ENCODE measurements around the gene CDYL.

CDYL gene

GRCh38 chr6:4884646-4885340 is 108.6 kb downstream of the CDYL start:
- no peak for DNase-seq (ENCODE audit: low spot score)

DNA sequence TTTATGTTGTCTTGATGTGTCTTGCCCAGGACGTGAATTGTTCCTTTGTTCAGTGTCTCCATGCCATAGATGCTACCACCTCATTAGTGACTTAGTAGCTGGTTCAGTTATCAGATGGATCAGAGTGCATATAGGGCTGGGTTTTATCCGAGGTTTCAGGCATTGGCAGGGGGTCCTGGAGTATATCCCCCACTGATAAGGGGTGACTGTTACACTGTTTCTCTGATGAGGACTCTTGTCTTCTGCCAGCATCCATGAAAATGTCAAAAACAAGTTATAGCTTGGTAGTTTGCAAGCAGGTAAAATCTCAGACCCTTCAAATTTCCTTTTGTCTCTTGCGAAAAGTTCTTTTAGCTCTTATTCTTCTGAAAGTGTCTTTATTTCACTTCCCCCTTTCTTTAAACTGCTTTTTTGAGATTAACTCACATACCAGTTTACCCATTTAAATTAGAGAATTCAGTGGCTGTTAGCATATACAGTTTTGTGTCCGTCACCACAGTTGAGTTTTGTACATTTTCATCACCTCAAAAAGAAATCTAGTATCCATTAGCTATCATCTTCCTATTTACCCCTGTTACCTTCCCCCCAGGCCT is 109.2 kb downstream of the CDYL start:
- no peak for DNase-seq (ENCODE audit: low spot score)

- no peak for DNase-seq (ENCODE audit: low spot score)
These were observed 112.6 kb downstream of the CDYL start for GRCh38 chr6:4888841-4889240.

- DNase-seq (ENCODE audit: low spot score) = no peak
These were observed 113.5 kb downstream of the CDYL start for GRCh38 chr6:4889701-4890100.

DNA sequence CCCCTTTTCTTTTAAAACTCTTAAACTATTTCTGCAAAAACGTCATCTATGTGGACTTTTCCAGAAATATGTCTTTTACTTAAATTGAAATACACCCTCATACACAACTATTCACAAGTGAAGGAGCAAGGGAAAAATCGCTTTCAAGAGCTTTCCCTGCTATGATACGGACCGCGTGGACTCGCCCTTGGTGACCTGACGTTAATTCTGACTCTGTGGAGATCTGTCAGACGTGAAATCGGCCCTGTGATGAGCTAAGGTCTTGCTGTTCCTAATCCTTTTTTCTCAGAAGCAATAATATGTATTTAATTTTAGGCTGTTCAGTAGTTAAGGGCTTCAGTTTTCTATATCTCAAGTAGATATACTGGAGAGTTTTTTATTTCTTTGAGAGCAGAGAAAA is 114.0 kb downstream of the CDYL start:
- no peak for DNase-seq (ENCODE audit: low spot score)

DNA sequence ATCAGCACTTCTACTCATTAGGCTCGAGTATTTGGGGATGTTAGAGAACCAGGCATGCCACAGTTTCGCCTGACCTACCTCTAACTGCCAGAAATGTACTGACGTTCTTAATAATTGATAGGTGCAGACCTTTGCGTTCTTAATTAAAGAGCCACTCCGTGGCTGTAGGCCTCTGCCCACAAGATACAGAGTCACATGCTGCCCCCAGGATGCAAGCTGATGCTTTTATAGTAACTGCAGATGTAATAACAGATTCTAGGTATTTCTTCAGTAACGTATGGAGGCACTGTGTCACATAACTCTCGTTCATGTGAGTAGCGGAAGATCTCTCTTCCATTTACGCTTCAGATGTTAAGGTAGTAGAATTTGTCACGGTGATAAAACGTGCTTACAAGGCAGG is 114.4 kb downstream of the CDYL start:
- no peak for DNase-seq (ENCODE audit: low spot score)

DNA sequence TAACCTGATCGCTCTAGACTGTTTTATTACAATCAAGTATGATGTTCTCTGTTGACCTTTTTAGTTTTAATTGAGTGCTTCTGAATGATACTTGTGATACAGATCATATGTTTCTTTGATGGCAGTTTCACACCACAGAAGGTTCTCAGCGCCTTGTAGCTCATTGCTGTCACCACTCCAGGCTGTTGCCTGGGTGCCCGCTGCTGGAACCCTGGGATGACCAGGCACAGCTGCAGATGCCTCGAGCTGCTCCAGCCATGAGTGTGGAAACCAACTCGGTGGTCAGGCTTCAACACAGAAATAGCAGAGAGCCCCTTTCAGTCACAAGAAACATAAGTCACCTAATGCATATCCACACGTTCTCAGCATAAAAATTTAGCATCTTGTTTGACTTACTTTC is 114.9 kb downstream of the CDYL start:
- no peak for DNase-seq (ENCODE audit: low spot score)

DNA sequence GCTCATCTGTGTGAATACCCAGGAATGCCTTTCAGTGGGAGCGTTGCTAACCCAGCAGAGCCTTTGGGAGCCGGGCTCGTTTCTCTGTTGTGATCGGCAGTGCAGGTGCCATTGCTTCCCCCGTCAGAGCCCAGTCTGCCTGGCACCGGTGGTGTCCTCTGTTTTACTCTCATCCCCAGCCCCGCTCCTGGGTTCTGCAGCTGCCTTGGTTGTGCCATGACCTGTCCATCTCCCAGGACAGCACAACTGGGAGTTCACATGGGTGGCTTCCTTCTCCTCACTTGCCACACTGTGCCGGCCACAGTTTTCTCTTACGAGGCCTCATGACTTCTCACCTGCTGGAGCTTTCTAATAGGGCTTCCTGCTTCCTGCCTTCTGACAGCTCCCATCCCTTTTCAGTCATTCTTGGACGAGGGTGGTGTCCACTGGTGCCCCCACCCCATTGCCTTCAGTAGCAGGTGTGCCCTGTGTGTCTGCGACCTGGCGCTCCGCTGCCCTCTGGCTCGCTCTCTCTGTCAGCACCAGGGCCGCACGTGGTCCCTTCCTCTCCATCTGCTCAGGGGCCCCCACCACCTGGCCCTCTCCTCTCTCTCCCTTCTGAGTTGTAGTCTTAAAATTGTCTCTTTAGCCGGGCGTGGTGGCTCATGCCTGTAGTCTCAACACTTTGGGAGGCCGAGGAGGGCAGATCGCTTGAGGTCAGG is 116.7 kb downstream of the CDYL start:
- no peak for DNase-seq (ENCODE audit: low spot score)

GRCh38 chr6:4894049-4894448 is 117.8 kb downstream of the CDYL start:
- DNase-seq (ENCODE audit: low spot score) = no peak

GRCh38 chr6:4895971-4896370 is 119.8 kb downstream of the CDYL start:
- DNase-seq (ENCODE audit: low spot score) = no peak

GRCh38 chr6:4896401-4896800 is 120.2 kb downstream of the CDYL start:
- no peak for DNase-seq (ENCODE audit: low spot score)

DNA sequence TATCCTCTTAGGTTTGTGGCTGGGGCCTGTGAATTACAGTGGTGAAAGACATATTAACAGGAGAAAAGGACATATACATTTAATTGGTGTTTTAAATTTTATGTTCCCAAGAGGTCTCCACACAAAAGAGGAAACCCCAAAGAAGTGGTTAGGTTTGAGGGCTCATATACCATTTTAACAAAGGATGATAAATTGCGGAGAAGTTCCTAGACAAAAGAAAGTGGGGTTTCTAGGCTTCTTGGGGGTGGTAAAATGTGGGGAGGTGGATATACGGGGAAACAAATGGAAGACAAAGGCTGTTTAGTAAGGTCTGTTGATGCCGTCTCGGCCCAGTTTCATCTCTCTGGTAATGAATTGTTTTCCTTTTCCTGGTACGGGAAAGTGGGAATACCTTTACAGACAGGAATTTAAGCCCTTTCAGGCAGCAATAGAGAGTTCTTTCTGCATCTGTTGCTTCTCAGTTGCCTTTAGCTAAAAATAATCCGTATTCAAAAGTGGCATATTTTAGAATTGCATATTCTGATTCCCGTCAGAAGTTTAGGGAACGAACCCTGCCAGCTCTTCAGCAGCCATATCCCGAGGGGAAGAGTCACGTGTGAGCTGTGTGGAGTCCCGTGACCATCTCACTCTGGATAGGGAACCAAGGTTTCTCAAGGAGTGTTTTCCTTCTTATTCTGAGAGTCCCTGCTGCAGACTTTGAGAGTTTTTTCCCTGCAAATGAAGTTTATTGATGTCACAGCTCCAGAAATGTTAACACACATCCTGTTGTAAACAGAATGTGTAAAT is 123.2 kb downstream of the CDYL start:
- DNase-seq (ENCODE audit: low spot score) = no peak

GRCh38 chr6:4901386-4902061 is 125.3 kb downstream of the CDYL start:
- peak; percentile 40 for DNase-seq (ENCODE audit: low spot score)

DNA sequence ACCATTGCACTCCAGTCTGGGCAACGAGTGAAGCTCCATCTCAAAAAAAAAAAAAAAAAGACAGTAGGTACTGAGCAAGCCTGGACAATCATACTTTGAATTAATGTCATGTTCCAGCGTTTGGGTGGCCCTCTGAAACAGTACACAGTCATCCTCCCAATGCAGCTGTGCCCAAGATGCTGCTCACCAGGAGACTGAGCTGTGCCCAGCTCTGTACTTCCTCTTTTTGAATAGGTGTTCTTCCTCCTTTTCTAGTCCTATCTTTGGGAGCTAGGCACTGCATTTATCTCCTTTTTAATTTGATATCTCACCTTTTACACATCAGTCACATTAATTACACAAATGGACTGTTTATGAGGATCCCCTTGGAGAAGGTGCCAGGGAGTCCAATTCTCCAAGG is 126.2 kb downstream of the CDYL start:
- no peak for DNase-seq (ENCODE audit: low spot score)

- no peak for DNase-seq (ENCODE audit: low spot score)
These were observed 126.9 kb downstream of the CDYL start for GRCh38 chr6:4903121-4903520.

GRCh38 chr6:4903751-4904370 is 127.7 kb downstream of the CDYL start:
- no peak for DNase-seq (ENCODE audit: low spot score)

DNA sequence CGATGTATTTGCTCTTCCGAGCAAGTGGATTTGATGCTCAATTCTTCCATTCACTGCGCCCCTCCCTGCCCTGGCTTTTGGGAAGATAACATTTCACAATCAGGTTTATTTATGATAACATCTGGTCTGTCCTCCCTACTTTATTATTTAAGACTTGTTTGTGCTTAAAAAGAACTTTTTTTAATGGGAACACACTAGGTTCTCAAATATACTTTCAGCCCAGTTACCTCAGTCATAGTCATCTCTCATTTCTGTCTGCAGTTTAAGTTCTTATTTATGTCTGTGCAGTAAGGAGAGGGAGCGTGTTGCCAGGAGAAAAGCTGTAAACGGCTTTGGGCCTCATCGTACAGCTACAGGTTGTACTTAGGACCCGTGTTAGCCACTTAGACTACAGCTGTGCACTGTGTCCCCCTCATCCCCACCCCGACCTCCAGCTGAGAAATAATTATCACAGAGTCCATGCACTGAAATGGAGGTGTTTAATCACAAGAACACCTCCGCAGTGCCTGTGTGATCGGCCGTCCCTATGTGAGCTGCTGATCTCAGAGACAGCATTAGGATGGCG is 128.3 kb downstream of the CDYL start:
- DNase-seq (ENCODE audit: low spot score) = no peak

GRCh38 chr6:4905826-4906225 is 129.6 kb downstream of the CDYL start:
- DNase-seq (ENCODE audit: low spot score) = no peak

- no peak for DNase-seq (ENCODE audit: low spot score)
These were observed 130.4 kb downstream of the CDYL start for GRCh38 chr6:4906293-4907276.

GRCh38 chr6:4907602-4908001 is 131.4 kb downstream of the CDYL start:
- DNase-seq (ENCODE audit: low spot score) = no peak
